Liver (tissue), 3 donors: Measurements from ENCODE around the gene CAPS.
A peak's percentile ranks its signal among the peaks of the same experiment; 100 is the strongest.

Source experiments
- ATF3 ChIP-seq: IDR thresholded peaks from 2 replicates; pipeline ENCODE4 v1.6.1; 2016; ENCODE audit warnings: antibody characterized with exemption
- CTCF ChIP-seq: fragments of 150-350 bp; IDR thresholded peaks from 2 replicates; pipeline ENCODE4 v1.5.1; 2017; ENCODE audit warnings: improper control_type of control experiment, low read depth, low read length; ENCODE audit not compliant: missing input control
- FOXA1 ChIP-seq: IDR thresholded peaks from 2 replicates; pipeline ENCODE4 v1.6.1; 2016; ENCODE audit warnings: antibody characterized with exemption
- NR2F2 ChIP-seq: IDR thresholded peaks from 2 replicates; pipeline ENCODE4 v1.6.1; 2016; ENCODE audit warnings: antibody characterized with exemption
- RAD21 ChIP-seq, 2 donors: IDR thresholded peaks; 2 replicates each; pipeline ENCODE4 v1.6.1; 2016; ENCODE audit warnings: antibody characterized with exemption in 2 of 2, mild to moderate bottlenecking in 2 of 2
- RXRA ChIP-seq, 2 donors: IDR thresholded peaks; 2 replicates each; pipeline ENCODE4 v1.6.1; 2017 to 2018; ENCODE audit warnings: antibody characterized with exemption in 2 of 2, mild to moderate bottlenecking in 1 of 2
- YY1 ChIP-seq: IDR thresholded peaks from 2 replicates; pipeline ENCODE4 v1.6.1; 2016; ENCODE audit warnings: antibody characterized with exemption, mild to moderate bottlenecking
- TF ChIP-seq, protein P1 (sequence below): IDR thresholded peaks from 2 replicates; pipeline ENCODE4 v1.6.1; 2016; ENCODE audit warnings: antibody characterized with exemption, mild to moderate bottlenecking
- donor health status: healthy.
- donor health status: healthy.

- TF ChIP-seq CTCF (no peak), ATF3 (no peak), YY1 (no peak), RXRA (IDR thresholded peaks at IDR 0.05) (no peak), NR2F2 (peak; percentile 27), FOXA1 (no peak), RAD21 (IDR thresholded peaks at IDR 0.05) (no peak)
- TF ChIP-seq, protein P1, sequence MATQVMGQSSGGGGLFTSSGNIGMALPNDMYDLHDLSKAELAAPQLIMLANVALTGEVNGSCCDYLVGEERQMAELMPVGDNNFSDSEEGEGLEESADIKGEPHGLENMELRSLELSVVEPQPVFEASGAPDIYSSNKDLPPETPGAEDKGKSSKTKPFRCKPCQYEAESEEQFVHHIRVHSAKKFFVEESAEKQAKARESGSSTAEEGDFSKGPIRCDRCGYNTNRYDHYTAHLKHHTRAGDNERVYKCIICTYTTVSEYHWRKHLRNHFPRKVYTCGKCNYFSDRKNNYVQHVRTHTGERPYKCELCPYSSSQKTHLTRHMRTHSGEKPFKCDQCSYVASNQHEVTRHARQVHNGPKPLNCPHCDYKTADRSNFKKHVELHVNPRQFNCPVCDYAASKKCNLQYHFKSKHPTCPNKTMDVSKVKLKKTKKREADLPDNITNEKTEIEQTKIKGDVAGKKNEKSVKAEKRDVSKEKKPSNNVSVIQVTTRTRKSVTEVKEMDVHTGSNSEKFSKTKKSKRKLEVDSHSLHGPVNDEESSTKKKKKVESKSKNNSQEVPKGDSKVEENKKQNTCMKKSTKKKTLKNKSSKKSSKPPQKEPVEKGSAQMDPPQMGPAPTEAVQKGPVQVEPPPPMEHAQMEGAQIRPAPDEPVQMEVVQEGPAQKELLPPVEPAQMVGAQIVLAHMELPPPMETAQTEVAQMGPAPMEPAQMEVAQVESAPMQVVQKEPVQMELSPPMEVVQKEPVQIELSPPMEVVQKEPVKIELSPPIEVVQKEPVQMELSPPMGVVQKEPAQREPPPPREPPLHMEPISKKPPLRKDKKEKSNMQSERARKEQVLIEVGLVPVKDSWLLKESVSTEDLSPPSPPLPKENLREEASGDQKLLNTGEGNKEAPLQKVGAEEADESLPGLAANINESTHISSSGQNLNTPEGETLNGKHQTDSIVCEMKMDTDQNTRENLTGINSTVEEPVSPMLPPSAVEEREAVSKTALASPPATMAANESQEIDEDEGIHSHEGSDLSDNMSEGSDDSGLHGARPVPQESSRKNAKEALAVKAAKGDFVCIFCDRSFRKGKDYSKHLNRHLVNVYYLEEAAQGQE: no peak
These were observed 7.6 kb downstream of the CAPS start for GRCh38 chr19:5921516-5922160.
